HUES48 (cell line): ENCODE measurements around the gene FFAR1.

ENCODE experiments used
- H3K27ac ChIP-seq: one replicate; pipeline ENCODE4 v1.7.0; 2013; ENCODE audit warnings: low read depth, low read length, inconsistent platforms
- H3K27me3 ChIP-seq: 2 replicates; pipeline ENCODE4 v1.6.1; 2013; ENCODE audit warnings: mild to moderate bottlenecking, low read length; ENCODE audit not compliant: control insufficient read depth, insufficient read depth
- H3K36me3 ChIP-seq: 2 replicates; pipeline ENCODE4 v1.6.1; 2013; ENCODE audit warnings: low read length; ENCODE audit not compliant: control insufficient read depth, insufficient read depth
- H3K4me1 ChIP-seq: 2 replicates; pipeline ENCODE4 v1.6.1; 2013; ENCODE audit warnings: mild to moderate bottlenecking, low read length; ENCODE audit not compliant: control insufficient read depth, insufficient read depth
- H3K4me3 ChIP-seq: 2 replicates; pipeline ENCODE4 v1.5.1; 2013; ENCODE audit warnings: mild to moderate bottlenecking, low read depth, low read length
- H3K9ac ChIP-seq: 2 replicates; pipeline ENCODE4 v1.6.1; 2013; ENCODE audit warnings: mild to moderate bottlenecking, low read depth, low read length, moderate library complexity
- H3K9me3 ChIP-seq: 2 replicates; pipeline ENCODE4 v1.6.1; 2013; ENCODE audit warnings: low read length; ENCODE audit not compliant: control insufficient read depth, insufficient read depth

FFAR1 gene

GRCh38 chr19:35331551-35332214 lies 16.0 kb upstream of the FFAR1 start:
- Histone ChIP-seq H3K27ac (no peak overlapping the region), H3K4me1 (no peaks in the 10 kb centered on the region), H3K4me3 (no peak overlapping the region), H3K9me3 (no peaks in the 10 kb centered on the region), H3K27me3 (no peaks in the 10 kb centered on the region), H3K9ac (no peak overlapping the region), H3K36me3 (no peaks in the 10 kb centered on the region)

- H3K27ac ChIP-seq: no peak overlapping the region
- no peaks in the 10 kb centered on the region for H3K9me3 ChIP-seq
- no peak overlapping the region for H3K9ac ChIP-seq
- no peak overlapping the region for H3K4me3 ChIP-seq
- no peaks in the 10 kb centered on the region for H3K27me3 ChIP-seq
- H3K4me1 ChIP-seq: no peaks in the 10 kb centered on the region
- H3K36me3 ChIP-seq: no peaks in the 10 kb centered on the region
These were observed 14.9 kb upstream of the FFAR1 start for GRCh38 chr19:35332817-35333216.

DNA sequence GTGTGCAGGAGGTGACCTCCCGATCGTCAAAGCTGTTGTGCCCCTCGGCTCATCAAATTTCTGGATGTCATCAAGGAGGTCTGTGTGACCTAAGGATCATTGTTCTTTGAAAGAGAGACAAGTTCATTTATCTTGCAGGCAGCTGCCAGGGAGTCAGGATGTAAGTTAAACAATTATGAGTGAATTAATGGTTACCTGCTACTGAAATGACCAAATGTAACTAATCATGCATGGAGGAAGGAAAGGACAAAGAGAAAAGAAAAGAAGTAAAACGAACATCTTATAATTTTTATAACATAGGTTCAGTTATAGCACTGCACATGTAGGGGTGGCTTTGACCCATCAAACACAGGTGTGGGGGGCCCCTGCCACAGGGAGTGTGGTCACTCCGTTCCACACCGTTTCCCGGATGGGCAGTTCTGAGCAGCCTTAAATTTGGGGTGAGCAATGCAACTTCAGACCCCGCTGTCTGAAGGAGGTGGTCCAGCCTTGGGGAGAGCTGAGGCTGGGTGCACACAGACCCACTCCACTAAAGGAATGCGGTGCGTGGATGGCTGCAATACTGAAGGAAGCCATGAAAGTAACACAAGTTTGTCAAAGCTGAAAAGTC lies 13.5 kb upstream of the FFAR1 start:
- Histone ChIP-seq H3K9me3 (no peaks in the 10 kb centered on the region), H3K27ac (no peak overlapping the region), H3K27me3 (no peaks in the 10 kb centered on the region), H3K4me1 (no peaks in the 10 kb centered on the region), H3K9ac (no peak overlapping the region), H3K4me3 (no peak overlapping the region), H3K36me3 (no peaks in the 10 kb centered on the region)

DNA sequence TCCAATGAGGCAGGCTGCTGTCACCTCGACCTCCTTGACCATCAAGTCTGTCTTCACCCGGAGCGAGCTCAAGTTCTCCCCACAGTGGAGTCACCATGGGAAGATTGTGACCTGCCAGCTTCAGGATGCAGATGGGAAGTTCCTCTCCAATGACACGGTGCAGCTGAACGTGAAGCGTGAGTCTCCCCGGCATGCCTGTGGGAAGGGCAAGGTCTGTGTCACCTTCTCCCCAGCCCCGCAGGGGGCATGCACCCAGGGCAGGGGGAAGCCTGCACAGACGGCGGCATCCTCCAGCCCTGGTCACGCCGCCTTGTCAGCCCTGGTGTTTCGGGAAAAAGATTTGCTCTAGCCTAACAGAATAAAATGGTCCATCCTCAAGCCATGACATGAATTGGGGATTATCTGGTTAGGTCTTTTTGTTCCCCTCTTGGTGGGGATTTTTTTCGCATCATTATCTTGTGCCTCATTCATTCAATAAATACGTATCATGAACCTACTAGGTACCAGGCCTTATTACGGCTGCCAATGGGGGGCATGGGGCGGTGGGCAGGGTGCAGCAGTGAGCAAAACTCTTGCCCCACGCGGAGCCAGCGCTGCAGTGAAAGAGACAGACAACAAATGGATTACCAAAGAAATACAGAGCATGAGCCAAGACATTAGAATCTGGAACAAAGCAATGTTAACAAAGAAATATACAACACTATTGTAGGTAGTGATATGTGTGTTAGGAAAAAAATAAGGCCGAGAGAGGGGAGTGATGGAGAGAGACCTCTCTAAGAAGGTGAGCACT lies 11.3 kb upstream of the FFAR1 start:
- H3K27ac ChIP-seq: no peak overlapping the region
- no peaks in the 10 kb centered on the region for H3K4me1 ChIP-seq
- no peak overlapping the region for H3K4me3 ChIP-seq

DNA sequence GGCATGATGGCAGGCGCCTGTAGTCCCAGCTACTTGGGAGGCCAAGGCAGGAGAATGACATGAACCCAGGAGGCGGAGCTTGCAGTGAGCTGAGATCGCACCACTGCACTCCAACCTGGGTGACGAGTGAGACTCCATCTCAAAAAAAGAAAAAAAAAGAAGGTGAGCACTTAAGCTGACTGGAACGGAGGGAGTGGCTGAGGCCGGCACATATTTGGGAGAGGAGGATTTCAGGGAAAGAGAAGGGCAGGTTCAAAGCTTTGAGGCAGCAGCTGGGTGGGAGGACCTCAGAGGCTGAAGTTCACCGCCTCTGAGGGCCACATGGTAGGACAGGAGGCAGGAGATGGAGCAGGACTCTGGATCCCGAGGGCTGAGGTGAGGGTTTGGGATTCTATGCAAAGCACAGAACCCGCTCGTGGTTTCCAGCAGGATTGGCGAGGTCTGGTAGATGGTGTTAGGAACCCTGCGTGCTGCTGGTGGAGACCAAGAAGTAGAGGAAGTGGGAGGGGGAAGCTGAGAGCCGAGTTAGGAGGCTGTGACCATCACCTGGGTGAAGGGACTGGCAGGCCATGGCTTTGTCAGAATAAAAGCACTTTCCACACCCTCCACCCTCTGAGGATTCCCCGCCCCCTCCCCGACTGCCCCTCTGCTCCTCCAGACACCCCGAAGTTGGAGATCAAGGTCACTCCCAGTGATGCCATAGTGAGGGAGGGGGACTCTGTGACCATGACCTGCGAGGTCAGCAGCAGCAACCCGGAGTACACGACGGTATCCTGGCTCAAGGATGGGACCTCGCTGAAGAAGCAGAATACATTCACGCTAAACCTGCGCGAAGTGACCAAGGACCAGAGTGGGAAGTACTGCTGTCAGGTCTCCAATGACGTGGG lies 10.4 kb upstream of the FFAR1 start:
- Histone ChIP-seq H3K27ac (no peak overlapping the region), H3K27me3 (no peaks in the 10 kb centered on the region), H3K4me3 (no peak overlapping the region), H3K36me3 (no peaks in the 10 kb centered on the region), H3K9me3 (no peaks in the 10 kb centered on the region), H3K4me1 (no peaks in the 10 kb centered on the region), H3K9ac (no peak overlapping the region)

More for the DNA sequence above, 11.3 kb upstream of the FFAR1 start:
- no peak overlapping the region for H3K9ac ChIP-seq
- H3K9me3 ChIP-seq: no peaks in the 10 kb centered on the region
- H3K36me3 ChIP-seq: no peaks in the 10 kb centered on the region
- no peaks in the 10 kb centered on the region for H3K27me3 ChIP-seq

DNA sequence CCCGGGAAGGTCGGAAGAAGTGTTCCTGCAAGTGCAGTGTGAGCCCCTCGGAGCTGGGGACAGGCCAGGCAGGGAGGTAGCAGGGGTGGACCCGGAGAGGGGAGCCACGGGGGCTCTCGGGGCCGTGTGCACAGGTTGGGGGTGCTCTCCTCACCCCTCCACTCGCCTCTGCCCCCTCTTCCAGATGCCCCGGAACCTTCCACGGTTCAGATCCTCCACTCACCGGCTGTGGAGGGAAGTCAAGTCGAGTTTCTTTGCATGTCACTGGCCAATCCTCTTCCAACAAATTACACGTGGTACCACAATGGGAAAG lies 9.8 kb upstream of the FFAR1 start:
- Histone ChIP-seq H3K4me3 (no peak overlapping the region), H3K4me1 (no peaks in the 10 kb centered on the region), H3K36me3 (no peaks in the 10 kb centered on the region), H3K27ac (no peak overlapping the region), H3K27me3 (no peaks in the 10 kb centered on the region), H3K9ac (no peak overlapping the region), H3K9me3 (no peaks in the 10 kb centered on the region)

DNA sequence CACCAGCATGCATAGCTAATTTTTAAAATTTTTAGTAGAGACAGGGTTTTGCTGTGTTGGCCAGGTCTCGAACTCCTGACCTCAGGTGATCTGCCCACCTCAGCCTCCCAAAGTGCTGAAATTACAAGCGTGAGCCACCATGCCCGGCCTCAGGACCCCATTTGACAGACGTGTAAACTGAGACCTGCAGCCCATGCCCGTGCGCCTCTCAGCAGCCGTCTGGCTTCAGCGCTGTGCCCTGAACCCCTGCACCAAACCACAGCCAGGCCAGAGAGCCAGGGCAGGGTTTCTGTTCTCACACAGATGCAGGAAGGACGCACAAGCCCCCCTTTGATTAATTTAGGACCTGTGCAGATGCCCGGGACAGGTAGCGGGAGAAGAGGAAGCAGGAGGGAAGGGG lies 7.3 kb upstream of the FFAR1 start:
- no peaks in the 10 kb centered on the region for H3K27me3 ChIP-seq
- H3K4me1 ChIP-seq: no peaks in the 10 kb centered on the region
- H3K9ac ChIP-seq: no peak overlapping the region
- H3K4me3 ChIP-seq: no peak overlapping the region
- no peaks in the 10 kb centered on the region for H3K36me3 ChIP-seq
- H3K9me3 ChIP-seq: no peaks in the 10 kb centered on the region
- H3K27ac ChIP-seq: no peak overlapping the region

- no peaks in the 10 kb centered on the region for H3K4me1 ChIP-seq
- H3K9ac ChIP-seq: no peak overlapping the region
- H3K27me3 ChIP-seq: no peaks in the 10 kb centered on the region
These were observed 6.7 kb upstream of the FFAR1 start for GRCh38 chr19:35341006-35341405.

GRCh38 chr19:35341565-35342225 lies 6.0 kb upstream of the FFAR1 start:
- Histone ChIP-seq H3K9ac (no peak overlapping the region), H3K27me3 (no peaks in the 10 kb centered on the region), H3K4me1 (no peaks in the 10 kb centered on the region), H3K4me3 (no peak overlapping the region), H3K36me3 (no peaks in the 10 kb centered on the region), H3K9me3 (no peaks in the 10 kb centered on the region), H3K27ac (no peak overlapping the region)

More at GRCh38 chr19:35341006-35341405, 6.7 kb upstream of the FFAR1 start:
- Histone ChIP-seq H3K27ac (no peak overlapping the region), H3K36me3 (no peaks in the 10 kb centered on the region), H3K4me3 (no peak overlapping the region), H3K9me3 (no peaks in the 10 kb centered on the region)

- Histone ChIP-seq H3K4me1 (no peaks in the 10 kb centered on the region), H3K9me3 (no peaks in the 10 kb centered on the region), H3K27ac (no peak overlapping the region), H3K9ac (no peak overlapping the region), H3K36me3 (no peaks in the 10 kb centered on the region), H3K4me3 (no peak overlapping the region), H3K27me3 (no peaks in the 10 kb centered on the region)
These were observed 5.3 kb upstream of the FFAR1 start for GRCh38 chr19:35342430-35342829.
